ENCODE measurements around the gene JAK1. TPM values are rescaled to one million over a fixed set of nuclear protein-coding genes. Genes with fewer than 3 reads are reported as not detected.

JAK1 gene
- total and polyA plus RNA-seq, 9 of the 15 experiments (the other 6 are each of a cell fraction or from before 2014, with no cell fraction given), result 9.7 to 44.1 (median 42.5) TPM

- TF ChIP-seq RREB1 (CRISPR knock-in tag; IDR thresholded peaks at IDR 0.05) (no peak), PRPF4 (IDR thresholded peaks at IDR 0.05; ENCODE audit: insufficient read depth, low read depth, low read length, poor library complexity, severe bottlenecking) (no peak), ATF3 (IDR thresholded peaks at IDR 0.05) (no peak), ATF3 (CRISPR knock-in tag; conservative IDR thresholded peaks at IDR 0.05) (no peak), ZFPM2 (CRISPR knock-in tag; IDR thresholded peaks at IDR 0.05) (no peak), ZEB2 (IDR thresholded peaks at IDR 0.05) (no peak), ZNF253 (CRISPR knock-in tag; conservative IDR thresholded peaks at IDR 0.05) (no peak), GABPB1 (CRISPR knock-in tag; IDR thresholded peaks at IDR 0.05) (no peak), CUX1 (CRISPR knock-in tag; IDR thresholded peaks at IDR 0.05) (peak; percentile 83; the same call in 1 of the 2 replicates), ZNF707 (CRISPR knock-in tag; conservative IDR thresholded peaks at IDR 0.05) (no peak), SUPT5H (IDR thresholded peaks at IDR 0.05) (no peak), TEAD2 (tag; IDR thresholded peaks at IDR 0.05) (peak; percentile 71; the same call in 1 of the 2 replicates), JUN (IDR thresholded peaks at IDR 0.05; ENCODE audit: borderline replicate concordance, low read depth, low read length) (no peak), JUN (CRISPR knock-in tag; IDR thresholded peaks at IDR 0.05; ENCODE audit: borderline replicate concordance) (no peak), NCOA6 (IDR thresholded peaks at IDR 0.05) (no peak)
Observed at GRCh38 chr1:64801851-64802523, 164.4 kb downstream of the JAK1 start (continued).

Measured in K562 (cell line).